ENCODE measurements around the gene POPDC2.

- TF ChIP-seq POLR2AphosphoS5 (IDR thresholded peaks at IDR 0.05) (no peak), CTCF (IDR thresholded peaks at IDR 0.05) (peak; percentile 29 to 48 (median 29)), POLR2A (IDR thresholded peaks at IDR 0.05; ENCODE audit: low read depth) (no peak), EP300 (IDR thresholded peaks at IDR 0.05) (no peak)
These were observed 29.8 kb upstream of the POPDC2 start for GRCh38 chr3:119690043-119690656.
